ENCODE data around the gene MOB2.

Gene MOB2

DNA sequence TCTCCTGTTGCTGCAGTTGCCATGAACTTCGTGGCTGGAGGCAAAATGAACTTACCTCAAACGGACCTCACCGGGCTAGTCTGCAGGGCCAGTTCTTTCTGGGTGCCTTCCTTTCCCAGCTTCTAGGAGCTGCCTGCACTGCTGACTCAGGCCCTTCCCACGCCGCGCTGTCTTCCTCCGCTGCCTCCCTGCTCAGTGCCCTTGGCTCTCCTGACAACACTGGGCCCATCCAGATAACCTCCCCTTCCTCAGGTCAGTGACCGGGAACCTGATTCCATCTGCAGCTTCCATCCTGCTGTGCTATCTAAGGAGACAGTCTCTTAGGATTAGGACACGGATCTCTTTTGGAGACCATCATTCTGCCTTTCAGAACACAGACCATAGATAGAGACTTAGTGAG, 19.3 kb downstream of the MOB2 start:
- Histone ChIP-seq H4K20me1 (ENCODE audit: insufficient read depth, low read length) (peaks cover 5% of the 10 kb centered on the region; the same call in 1 of the 2 replicates), H3K4me2 (ENCODE audit: insufficient read depth, low read length) (no peak overlapping the region), H3K27ac (ENCODE audit: low read length) (no peak overlapping the region), H3K27me3 (ENCODE audit: insufficient read depth, low read length, poor library complexity) (no peaks in the 10 kb centered on the region), H2AFZ (ENCODE audit: low read depth, low read length) (no peak overlapping the region), H3K4me3 (ENCODE audit: low read depth in 1 of 2, low read length in 2 of 2) (no peak overlapping the region), H3K36me3 (ENCODE audit: insufficient read depth, low read length) (peaks cover 41% of the 10 kb centered on the region), H3K9me3 (ENCODE audit: insufficient read depth, low read length, severe bottlenecking) (no peaks in the 10 kb centered on the region), H3K79me2 (ENCODE audit: insufficient read depth, low read length) (no peaks in the 10 kb centered on the region), H3K4me1 (ENCODE audit: insufficient read depth, low read length) (no peaks in the 10 kb centered on the region), H3K9ac (ENCODE audit: low read depth, low read length) (no peak overlapping the region)
- ATAC-seq (ENCODE audit: insufficient read depth, low read depth) (no peak), DNase-seq (no peak)
- no peak for TF ChIP-seq EZH2 (IDR thresholded peaks at IDR 0.05; ENCODE audit: borderline replicate concordance, low read depth, low read length, severe bottlenecking)
- TF ChIP-seq, protein P1, sequence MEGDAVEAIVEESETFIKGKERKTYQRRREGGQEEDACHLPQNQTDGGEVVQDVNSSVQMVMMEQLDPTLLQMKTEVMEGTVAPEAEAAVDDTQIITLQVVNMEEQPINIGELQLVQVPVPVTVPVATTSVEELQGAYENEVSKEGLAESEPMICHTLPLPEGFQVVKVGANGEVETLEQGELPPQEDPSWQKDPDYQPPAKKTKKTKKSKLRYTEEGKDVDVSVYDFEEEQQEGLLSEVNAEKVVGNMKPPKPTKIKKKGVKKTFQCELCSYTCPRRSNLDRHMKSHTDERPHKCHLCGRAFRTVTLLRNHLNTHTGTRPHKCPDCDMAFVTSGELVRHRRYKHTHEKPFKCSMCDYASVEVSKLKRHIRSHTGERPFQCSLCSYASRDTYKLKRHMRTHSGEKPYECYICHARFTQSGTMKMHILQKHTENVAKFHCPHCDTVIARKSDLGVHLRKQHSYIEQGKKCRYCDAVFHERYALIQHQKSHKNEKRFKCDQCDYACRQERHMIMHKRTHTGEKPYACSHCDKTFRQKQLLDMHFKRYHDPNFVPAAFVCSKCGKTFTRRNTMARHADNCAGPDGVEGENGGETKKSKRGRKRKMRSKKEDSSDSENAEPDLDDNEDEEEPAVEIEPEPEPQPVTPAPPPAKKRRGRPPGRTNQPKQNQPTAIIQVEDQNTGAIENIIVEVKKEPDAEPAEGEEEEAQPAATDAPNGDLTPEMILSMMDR (IDR thresholded peaks at IDR 0.05; ENCODE audit: borderline replicate concordance, extremely low read depth, low read length, poor library complexity, severe bottlenecking), result no peak

DNA sequence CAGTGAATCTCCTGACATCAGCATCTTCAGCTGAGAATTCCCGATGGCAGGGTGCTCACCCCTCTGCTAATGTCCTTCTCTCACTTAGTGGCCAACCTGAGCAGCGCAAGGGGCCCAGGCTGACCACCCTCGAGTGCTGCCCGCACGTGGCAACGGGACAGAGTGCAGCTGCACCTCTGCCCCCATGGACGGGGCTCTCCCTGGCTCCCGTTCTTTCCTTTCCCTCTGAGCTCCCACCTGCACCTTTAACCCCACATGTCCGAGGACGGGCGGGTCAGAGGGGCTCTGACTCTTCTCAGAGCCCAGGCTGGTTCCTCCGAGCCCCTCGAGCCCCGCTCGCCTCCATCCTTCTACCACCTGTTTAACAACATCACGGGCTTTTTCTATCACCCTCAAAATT, 19.8 kb downstream of the MOB2 start:
- ATAC-seq (ENCODE audit: insufficient read depth, low read depth) (no peak), DNase-seq (no peak)
- Histone ChIP-seq H3K9me3 (ENCODE audit: insufficient read depth, low read length, severe bottlenecking) (no peaks in the 10 kb centered on the region), H3K27ac (ENCODE audit: low read length) (no peak overlapping the region), H3K36me3 (ENCODE audit: insufficient read depth, low read length) (peaks cover 39% of the 10 kb centered on the region), H4K20me1 (ENCODE audit: insufficient read depth, low read length) (peaks cover 3% of the 10 kb centered on the region; the same call in 1 of the 2 replicates), H3K4me3 (ENCODE audit: low read depth in 1 of 2, low read length in 2 of 2) (no peak overlapping the region), H3K4me2 (ENCODE audit: insufficient read depth, low read length) (no peak overlapping the region), H2AFZ (ENCODE audit: low read depth, low read length) (no peak overlapping the region), H3K9ac (ENCODE audit: low read depth, low read length) (no peak overlapping the region), H3K27me3 (ENCODE audit: insufficient read depth, low read length, poor library complexity) (no peaks in the 10 kb centered on the region), H3K79me2 (ENCODE audit: insufficient read depth, low read length) (no peaks in the 10 kb centered on the region), H3K4me1 (ENCODE audit: insufficient read depth, low read length) (no peaks in the 10 kb centered on the region)
- TF ChIP-seq, protein P1 (IDR thresholded peaks at IDR 0.05; ENCODE audit: borderline replicate concordance, extremely low read depth, low read length, poor library complexity, severe bottlenecking), result no peak
- TF ChIP-seq EZH2 (IDR thresholded peaks at IDR 0.05; ENCODE audit: borderline replicate concordance, low read depth, low read length, severe bottlenecking), result no peak

DNA sequence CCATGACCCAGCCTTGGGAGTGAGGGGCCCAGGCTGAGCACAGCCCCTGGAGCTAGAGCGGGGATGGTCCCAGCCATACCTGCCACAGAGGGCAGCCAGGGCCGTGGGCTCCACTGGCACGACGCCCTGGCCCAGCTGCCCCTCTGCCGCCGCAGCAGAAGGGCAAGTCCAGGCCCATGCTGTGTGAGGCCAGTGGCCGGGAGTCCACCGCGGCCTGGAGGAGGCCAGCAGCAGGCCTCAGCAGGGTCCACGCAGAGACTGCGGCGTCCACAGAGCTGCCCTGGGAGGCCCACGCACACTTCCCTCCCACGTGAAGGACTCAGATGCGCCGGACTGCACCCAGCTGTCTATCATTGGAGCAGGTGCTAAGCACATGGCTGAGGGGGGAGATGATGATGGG, 23.5 kb downstream of the MOB2 start:
- Histone ChIP-seq H3K27ac (ENCODE audit: low read length) (no peak overlapping the region), H3K27me3 (ENCODE audit: insufficient read depth, low read length, poor library complexity) (no peaks in the 10 kb centered on the region), H3K4me3 (ENCODE audit: low read depth in 1 of 2, low read length in 2 of 2) (no peak overlapping the region), H3K4me1 (ENCODE audit: insufficient read depth, low read length) (no peaks in the 10 kb centered on the region), H3K79me2 (ENCODE audit: insufficient read depth, low read length) (no peaks in the 10 kb centered on the region), H3K4me2 (ENCODE audit: insufficient read depth, low read length) (no peak overlapping the region), H4K20me1 (ENCODE audit: insufficient read depth, low read length) (peaks cover 11% of the 10 kb centered on the region), H3K9ac (ENCODE audit: low read depth, low read length) (no peak overlapping the region), H2AFZ (ENCODE audit: low read depth, low read length) (no peak overlapping the region), H3K36me3 (ENCODE audit: insufficient read depth, low read length) (peaks cover 10% of the 10 kb centered on the region), H3K9me3 (ENCODE audit: insufficient read depth, low read length, severe bottlenecking) (no peaks in the 10 kb centered on the region)
- TF ChIP-seq, protein P1 (IDR thresholded peaks at IDR 0.05; ENCODE audit: borderline replicate concordance, extremely low read depth, low read length, poor library complexity, severe bottlenecking), result no peak
- TF ChIP-seq EZH2 (IDR thresholded peaks at IDR 0.05; ENCODE audit: borderline replicate concordance, low read depth, low read length, severe bottlenecking), result no peak
- ATAC-seq (ENCODE audit: insufficient read depth, low read depth) (no peak), DNase-seq (no peak)

DNA sequence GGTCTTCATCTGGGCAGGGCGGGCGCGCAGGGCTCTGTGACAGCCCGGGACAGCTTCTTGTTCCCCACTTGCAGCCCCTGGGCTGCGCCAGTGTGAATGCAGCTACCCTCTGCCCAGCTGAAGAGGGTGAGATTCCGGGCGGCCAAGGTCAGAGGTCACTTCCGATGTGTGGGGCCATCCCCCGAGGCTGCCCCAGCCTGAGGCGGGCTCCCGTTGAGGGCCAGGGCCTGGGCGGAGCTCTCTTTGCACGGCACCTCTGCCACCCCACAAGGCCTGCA, 23.9 kb downstream of the MOB2 start:
- Histone ChIP-seq H3K79me2 (ENCODE audit: insufficient read depth, low read length) (no peaks in the 10 kb centered on the region), H3K36me3 (ENCODE audit: insufficient read depth, low read length) (peaks cover 10% of the 10 kb centered on the region), H4K20me1 (ENCODE audit: insufficient read depth, low read length) (peaks cover 11% of the 10 kb centered on the region), H3K4me1 (ENCODE audit: insufficient read depth, low read length) (no peaks in the 10 kb centered on the region), H3K9ac (ENCODE audit: low read depth, low read length) (no peak overlapping the region), H3K4me3 (ENCODE audit: low read depth in 1 of 2, low read length in 2 of 2) (no peak overlapping the region), H3K27ac (ENCODE audit: low read length) (no peak overlapping the region), H3K27me3 (ENCODE audit: insufficient read depth, low read length, poor library complexity) (no peaks in the 10 kb centered on the region), H3K9me3 (ENCODE audit: insufficient read depth, low read length, severe bottlenecking) (no peaks in the 10 kb centered on the region), H2AFZ (ENCODE audit: low read depth, low read length) (no peak overlapping the region), H3K4me2 (ENCODE audit: insufficient read depth, low read length) (no peak overlapping the region)
- no peak for DNase-seq
- TF ChIP-seq, protein P1 (IDR thresholded peaks at IDR 0.05; ENCODE audit: borderline replicate concordance, extremely low read depth, low read length, poor library complexity, severe bottlenecking), result no peak
- TF ChIP-seq EZH2 (IDR thresholded peaks at IDR 0.05; ENCODE audit: borderline replicate concordance, low read depth, low read length, severe bottlenecking), result no peak
- ATAC-seq (ENCODE audit: insufficient read depth, low read depth), result no peak

Measured in DND-41 (cell line).